ENCODE results near the gene GALNT12. TPM values are rescaled to one million over a fixed set of nuclear protein-coding genes. Genes with fewer than 3 reads are reported as not detected.

GALNT12 gene
- total RNA-seq, 1 donor from 2014 or later, result 0.55 TPM

- no peak for TF ChIP-seq CTCF (IDR thresholded peaks at IDR 0.05; ENCODE audit: borderline replicate concordance)
- peaks cover 8% of the 10 kb centered on the region for H3K4me1 ChIP-seq
- no peaks in the 10 kb centered on the region for H3K27me3 ChIP-seq (ENCODE audit: low read depth)
- no peak overlapping the region for H3K4me3 ChIP-seq
- DNase-seq, result no peak
- H3K36me3 ChIP-seq, result no peaks in the 10 kb centered on the region
- no peak overlapping the region for H3K27ac ChIP-seq (replicated peaks)
- intact Hi-C loops (cut with micrococcal nuclease), result no loop called here
- no peaks in the 10 kb centered on the region for H3K9me3 ChIP-seq (replicated peaks)
Observed at GRCh38 chr9:98830554-98830953, 23.1 kb downstream of the GALNT12 start.

GRCh38 chr9:98831696-98832095 lies 24.2 kb downstream of the GALNT12 start:
- DNase-seq, result no peak
- Histone ChIP-seq H3K4me3 (no peak overlapping the region), H3K27ac (replicated peaks) (no peak overlapping the region), H3K9me3 (replicated peaks) (no peaks in the 10 kb centered on the region), H3K27me3 (ENCODE audit: low read depth) (no peaks in the 10 kb centered on the region), H3K4me1 (peaks cover 8% of the 10 kb centered on the region), H3K36me3 (no peaks in the 10 kb centered on the region)
- intact Hi-C loops (cut with micrococcal nuclease), result no loop called here
- TF ChIP-seq CTCF (IDR thresholded peaks at IDR 0.05; ENCODE audit: borderline replicate concordance), result no peak

GRCh38 chr9:98832768-98833089 lies 25.3 kb downstream of the GALNT12 start:
- H3K27ac ChIP-seq (replicated peaks), result no peak overlapping the region
- H3K36me3 ChIP-seq, result no peaks in the 10 kb centered on the region
- no peaks in the 10 kb centered on the region for H3K27me3 ChIP-seq (ENCODE audit: low read depth)
- no peak for DNase-seq
- intact Hi-C loops (cut with micrococcal nuclease), result no loop called here
- no peak overlapping the region for H3K4me3 ChIP-seq
- no peaks in the 10 kb centered on the region for H3K9me3 ChIP-seq (replicated peaks)
- no peak for TF ChIP-seq CTCF (IDR thresholded peaks at IDR 0.05; ENCODE audit: borderline replicate concordance)
- H3K4me1 ChIP-seq, result peaks cover 8% of the 10 kb centered on the region

GRCh38 chr9:98833090-98833956 lies 25.9 kb downstream of the GALNT12 start:
- Histone ChIP-seq H3K4me3 (no peak overlapping the region), H3K9me3 (replicated peaks) (no peaks in the 10 kb centered on the region), H3K4me1 (peaks cover 8% of the 10 kb centered on the region), H3K36me3 (no peaks in the 10 kb centered on the region), H3K27ac (replicated peaks) (no peak overlapping the region), H3K27me3 (ENCODE audit: low read depth) (no peaks in the 10 kb centered on the region)
- intact Hi-C loops (cut with micrococcal nuclease), result no loop called here
- peak; percentile 36 for DNase-seq
- no peak for TF ChIP-seq CTCF (IDR thresholded peaks at IDR 0.05; ENCODE audit: borderline replicate concordance)

- no peak for TF ChIP-seq CTCF (IDR thresholded peaks at IDR 0.05; ENCODE audit: borderline replicate concordance)
- Histone ChIP-seq H3K27ac (replicated peaks) (no peak overlapping the region), H3K36me3 (no peaks in the 10 kb centered on the region), H3K27me3 (ENCODE audit: low read depth) (no peaks in the 10 kb centered on the region), H3K9me3 (replicated peaks) (no peaks in the 10 kb centered on the region), H3K4me3 (no peak overlapping the region), H3K4me1 (peaks cover 8% of the 10 kb centered on the region)
- no peak for DNase-seq
- intact Hi-C loops (cut with micrococcal nuclease), result no loop called here
Observed at GRCh38 chr9:98834386-98834785, 26.9 kb downstream of the GALNT12 start.
